Naive B cell (primary cell): ENCODE results near the gene SLC38A11. TPM values are rescaled to one million over a fixed set of nuclear protein-coding genes. Genes with fewer than 3 reads are reported as not detected.

Experiments used
- ATAC-seq, 2 donors: fragments of 150-1000 bp; cut with Tn5 transposase; 2 replicates each; pipeline ENCODE4 v1.10.0; 2021; ENCODE audit warnings: low read depth in 2 of 2, mild to moderate bottlenecking in 2 of 2, moderate library complexity in 2 of 2
- DNase-seq: peaks from one replicate; pipeline ENCODE4 v3.0.0; 2022
- H3K27ac Mint-ChIP-seq, 6 donors: one replicate each; pipeline ENCODE4 v1.8.0; 2020 to 2022; ENCODE audit warnings: mild to moderate bottlenecking in 6 of 6, mixed read lengths in 6 of 6, moderate library complexity in 5 of 6, inconsistent platforms in 2 of 6
- H3K27me3 Mint-ChIP-seq, 3 donors: one replicate each; pipeline ENCODE4 v1.8.0; 2021 to 2022; ENCODE audit warnings: mixed read lengths in 3 of 3, mild to moderate bottlenecking in 1 of 3
- H3K36me3 Mint-ChIP-seq, 2 donors: one replicate each; pipeline ENCODE4 v1.8.0; 2020 to 2022; ENCODE audit warnings: mixed read lengths in 2 of 2, inconsistent platforms in 1 of 2, mild to moderate bottlenecking in 1 of 2
- H3K4me1 Mint-ChIP-seq, 3 donors: one replicate each; pipeline ENCODE4 v1.8.0; 2020 to 2022; ENCODE audit warnings: mixed read lengths in 3 of 3, inconsistent platforms in 1 of 3, mild to moderate bottlenecking in 1 of 3, moderate library complexity in 1 of 3
- H3K4me3 Mint-ChIP-seq, 8 donors: one replicate each; pipeline ENCODE4 v1.8.0; 2020 to 2022; ENCODE audit warnings: mild to moderate bottlenecking in 8 of 8, mixed read lengths in 8 of 8, moderate library complexity in 8 of 8, inconsistent platforms in 2 of 8
- H3K9me3 Mint-ChIP-seq, 7 donors: one replicate each; pipeline ENCODE4 v1.8.0; 2020 to 2022; ENCODE audit warnings: mixed read lengths in 7 of 7, mild to moderate bottlenecking in 5 of 7, inconsistent platforms in 2 of 7, moderate library complexity in 1 of 7
- polyA plus RNA-seq, 6 donors: library from polyadenylated mRNA; unstranded; fragments of 300-500 nt; fragmentation: Illumina TruSeq; gene quantifications; one replicate each; pipeline ENCODE4 v1.2.3, GENCODE V29; 2021; ENCODE audit warnings: low read depth in 6 of 6

The SLC38A11 gene
- polyA plus RNA-seq, 6 donors from 2014 or later = 1.1 to 16.3 (median 9.5) TPM

DNA sequence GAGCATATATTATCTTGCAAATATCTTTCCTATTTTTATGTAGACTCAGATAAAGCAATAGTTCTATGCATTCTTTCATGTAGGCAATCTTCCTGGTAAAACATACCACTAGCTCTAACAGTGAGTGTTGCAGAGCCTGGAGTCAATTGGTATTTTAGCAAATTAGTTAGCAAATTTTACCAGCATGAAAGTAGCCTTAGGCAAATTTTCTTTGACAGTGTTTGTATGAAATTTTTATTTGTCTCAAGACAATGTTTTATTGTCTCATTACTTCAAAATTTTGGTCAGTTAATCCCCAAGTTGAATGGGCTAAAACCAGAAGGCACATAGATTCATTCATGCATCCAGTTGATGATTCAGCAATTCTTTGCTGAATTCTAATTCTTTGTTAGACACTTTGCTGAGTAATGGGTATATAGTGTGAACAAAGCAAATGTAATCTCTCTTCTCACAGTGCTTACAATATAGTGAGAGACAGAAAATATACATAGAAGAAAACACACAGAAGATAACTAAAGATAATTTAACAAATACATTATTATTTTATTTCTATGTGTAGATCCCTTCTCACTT, 27.1 kb downstream of the SLC38A11 start:
- no peaks in the 10 kb centered on the region for H3K27me3 Mint-ChIP-seq
- no peak for ATAC-seq
- H3K4me3 Mint-ChIP-seq = no peak overlapping the region
- no peak overlapping the region for H3K27ac Mint-ChIP-seq
- DNase-seq = no peak
- peaks cover 16 to 48% of the 10 kb centered on the region in 2 donors for H3K36me3 Mint-ChIP-seq
- H3K4me1 Mint-ChIP-seq = peaks cover 24 to 39% (median 31%) of the 10 kb centered on the region in 3 donors
- peaks cover 0 to 23% (median 11%) of the 10 kb centered on the region in 7 donors for H3K9me3 Mint-ChIP-seq

GRCh38 chr2:164922134-164922533, 33.2 kb downstream of the SLC38A11 start:
- H3K4me3 Mint-ChIP-seq = no peak overlapping the region
- no peak for DNase-seq
- H3K27me3 Mint-ChIP-seq = no peaks in the 10 kb centered on the region
- peaks cover 4 to 33% of the 10 kb centered on the region in 2 donors for H3K36me3 Mint-ChIP-seq
- no peak for ATAC-seq
- peaks cover 0 to 7% (median 0%) of the 10 kb centered on the region in 7 donors for H3K9me3 Mint-ChIP-seq
- H3K4me1 Mint-ChIP-seq = peaks cover 0 to 13% (median 0%) of the 10 kb centered on the region in 3 donors
- H3K27ac Mint-ChIP-seq = peak overlapping the region in 3 of 6 donors; percentile 18 to 80 (median 77)

DNA sequence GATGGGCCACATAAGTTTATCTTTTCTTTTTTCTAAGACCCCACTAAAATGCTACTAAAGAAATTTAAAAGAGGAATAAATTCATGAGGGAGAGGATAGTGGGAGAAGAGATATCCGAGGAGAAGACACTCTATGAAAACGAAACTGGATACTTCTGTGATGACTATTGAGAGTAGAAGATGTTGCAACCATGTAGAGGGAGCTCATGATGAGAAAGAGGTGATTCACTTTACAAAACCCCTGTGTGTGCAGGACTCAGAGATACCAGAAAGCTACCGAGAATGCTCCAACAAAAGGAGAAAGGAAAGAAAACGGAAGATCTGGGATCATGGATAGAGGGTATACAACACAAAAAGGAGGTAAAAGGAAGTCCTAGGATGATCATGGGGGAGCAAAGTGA, 34.9 kb downstream of the SLC38A11 start:
- H3K4me3 Mint-ChIP-seq = no peak overlapping the region
- H3K4me1 Mint-ChIP-seq = peaks cover 0 to 8% (median 0%) of the 10 kb centered on the region in 3 donors
- H3K27me3 Mint-ChIP-seq = no peaks in the 10 kb centered on the region
- H3K36me3 Mint-ChIP-seq = peaks cover 4 to 22% of the 10 kb centered on the region in 2 donors
- H3K9me3 Mint-ChIP-seq = no peaks in the 10 kb centered on the region
- ATAC-seq (no peak), DNase-seq (no peak)
- H3K27ac Mint-ChIP-seq = peak overlapping the region in 3 of 6 donors; percentile 13 to 60 (median 34)

DNA sequence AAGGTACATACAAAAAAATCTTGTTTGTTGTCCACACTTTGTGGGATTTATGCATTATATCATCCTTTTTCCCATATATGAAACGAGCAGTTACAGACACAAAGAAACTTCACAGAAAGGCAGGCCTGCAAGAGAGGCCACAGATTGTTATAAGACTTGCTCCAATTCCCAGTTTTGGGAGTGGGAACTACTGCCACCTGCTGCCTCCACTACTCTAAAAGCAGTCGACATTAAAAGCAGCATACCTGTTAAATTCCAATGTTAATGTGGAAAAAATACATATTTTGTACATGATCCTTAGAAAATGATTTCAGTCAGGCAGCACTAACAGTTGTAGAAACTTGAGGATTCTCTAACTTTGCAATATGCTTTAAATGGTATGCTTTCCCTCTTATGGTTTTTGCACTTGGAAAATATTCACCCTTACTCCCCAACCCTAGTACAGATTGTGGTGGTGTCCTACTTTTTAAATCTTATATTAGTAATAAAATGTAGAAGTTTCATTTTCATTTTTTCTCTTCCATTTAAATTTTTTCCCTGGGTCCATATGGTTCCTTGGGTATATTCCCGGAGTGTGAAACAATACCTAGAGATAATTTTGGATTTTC, 37.9 kb downstream of the SLC38A11 start:
- no peak overlapping the region for H3K27ac Mint-ChIP-seq
- H3K27me3 Mint-ChIP-seq = no peaks in the 10 kb centered on the region
- ATAC-seq (no peak), DNase-seq (no peak)
- H3K9me3 Mint-ChIP-seq = no peaks in the 10 kb centered on the region
- no peak overlapping the region for H3K4me3 Mint-ChIP-seq
- H3K36me3 Mint-ChIP-seq = peaks cover 2 to 16% of the 10 kb centered on the region in 2 donors
- H3K4me1 Mint-ChIP-seq = peaks cover 20 to 24% (median 21%) of the 10 kb centered on the region in 3 donors

- no peaks in the 10 kb centered on the region for H3K27me3 Mint-ChIP-seq
- H3K36me3 Mint-ChIP-seq = peaks cover 0 to 12% of the 10 kb centered on the region in 2 donors
- peak overlapping the region in 1 of 6 donors; percentile 91 for H3K27ac Mint-ChIP-seq
- no peak for DNase-seq
- no peak overlapping the region for H3K4me3 Mint-ChIP-seq
- H3K9me3 Mint-ChIP-seq = no peaks in the 10 kb centered on the region
- ATAC-seq = no peak
- H3K4me1 Mint-ChIP-seq = peaks cover 21 to 23% (median 22%) of the 10 kb centered on the region in 3 donors
Measured at GRCh38 chr2:164915566-164915965, 39.8 kb downstream of the SLC38A11 start.

- H3K27me3 Mint-ChIP-seq = no peaks in the 10 kb centered on the region
- DNase-seq (peak; percentile 35), ATAC-seq (peak; percentile 65 to 69)
- peaks cover 0 to 7% of the 10 kb centered on the region in 2 donors for H3K36me3 Mint-ChIP-seq
- H3K9me3 Mint-ChIP-seq = no peaks in the 10 kb centered on the region
- peak overlapping the region in 3 of 8 donors; percentile 26 to 51 (median 46) for H3K4me3 Mint-ChIP-seq
- peak overlapping the region in 5 of 6 donors; percentile 4 to 88 (median 82) for H3K27ac Mint-ChIP-seq
- H3K4me1 Mint-ChIP-seq = peaks cover 30 to 37% (median 36%) of the 10 kb centered on the region in 3 donors
Measured at GRCh38 chr2:164913640-164914350, 41.5 kb downstream of the SLC38A11 start.

- no peak for ATAC-seq
- Mint-ChIP-seq H3K9me3 (no peaks in the 10 kb centered on the region), H3K4me1 (peaks cover 30 to 37% (median 37%) of the 10 kb centered on the region in 3 donors), H3K27me3 (no peaks in the 10 kb centered on the region), H3K27ac (peak overlapping the region in 3 of 6 donors; percentile 4 to 39 (median 17)), H3K36me3 (peaks cover 0 to 7% of the 10 kb centered on the region in 2 donors), H3K4me3 (no peak overlapping the region)
- no peak for DNase-seq
Measured at GRCh38 chr2:164913011-164913410, 42.3 kb downstream of the SLC38A11 start.

GRCh38 chr2:164911832-164912231, 43.5 kb downstream of the SLC38A11 start:
- no peak overlapping the region for H3K4me3 Mint-ChIP-seq
- H3K36me3 Mint-ChIP-seq = peaks cover 0 to 7% of the 10 kb centered on the region in 2 donors
- peaks cover 35 to 43% (median 37%) of the 10 kb centered on the region in 3 donors for H3K4me1 Mint-ChIP-seq
- no peaks in the 10 kb centered on the region for H3K9me3 Mint-ChIP-seq
- no peaks in the 10 kb centered on the region for H3K27me3 Mint-ChIP-seq
- H3K27ac Mint-ChIP-seq = no peak overlapping the region
- DNase-seq (no peak), ATAC-seq (no peak)

GRCh38 chr2:164910101-164910899, 45.0 kb downstream of the SLC38A11 start:
- DNase-seq (peak; percentile 12), ATAC-seq (peak; percentile 76 to 80)
- peaks cover 35 to 43% (median 37%) of the 10 kb centered on the region in 3 donors for H3K4me1 Mint-ChIP-seq
- H3K9me3 Mint-ChIP-seq = no peaks in the 10 kb centered on the region
- peak overlapping the region in 4 of 6 donors; percentile 16 to 86 (median 38) for H3K27ac Mint-ChIP-seq
- H3K27me3 Mint-ChIP-seq = no peaks in the 10 kb centered on the region
- peaks cover 0 to 7% of the 10 kb centered on the region in 2 donors for H3K36me3 Mint-ChIP-seq
- H3K4me3 Mint-ChIP-seq = peak overlapping the region in 4 of 8 donors; percentile 18 to 47 (median 34)

GRCh38 chr2:164906947-164907346, 48.4 kb downstream of the SLC38A11 start:
- DNase-seq = no peak
- H3K4me3 Mint-ChIP-seq = no peak overlapping the region
- H3K36me3 Mint-ChIP-seq = no peaks in the 10 kb centered on the region
- no peaks in the 10 kb centered on the region for H3K27me3 Mint-ChIP-seq
- H3K27ac Mint-ChIP-seq = peak overlapping the region in 1 of 6 donors; percentile 88
- ATAC-seq = no peak
- H3K4me1 Mint-ChIP-seq = peaks cover 18 to 23% (median 19%) of the 10 kb centered on the region in 3 donors
- no peaks in the 10 kb centered on the region for H3K9me3 Mint-ChIP-seq

- Mint-ChIP-seq H3K9me3 (peaks cover 0 to 6% (median 0%) of the 10 kb centered on the region in 7 donors), H3K4me1 (peaks cover 14 to 19% (median 19%) of the 10 kb centered on the region in 3 donors), H3K36me3 (peaks cover 0 to 8% of the 10 kb centered on the region in 2 donors), H3K27ac (no peak overlapping the region), H3K4me3 (no peak overlapping the region), H3K27me3 (no peaks in the 10 kb centered on the region)
- ATAC-seq (no peak), DNase-seq (no peak)
Measured at GRCh38 chr2:164905307-164905706, 50.0 kb downstream of the SLC38A11 start.

DNA sequence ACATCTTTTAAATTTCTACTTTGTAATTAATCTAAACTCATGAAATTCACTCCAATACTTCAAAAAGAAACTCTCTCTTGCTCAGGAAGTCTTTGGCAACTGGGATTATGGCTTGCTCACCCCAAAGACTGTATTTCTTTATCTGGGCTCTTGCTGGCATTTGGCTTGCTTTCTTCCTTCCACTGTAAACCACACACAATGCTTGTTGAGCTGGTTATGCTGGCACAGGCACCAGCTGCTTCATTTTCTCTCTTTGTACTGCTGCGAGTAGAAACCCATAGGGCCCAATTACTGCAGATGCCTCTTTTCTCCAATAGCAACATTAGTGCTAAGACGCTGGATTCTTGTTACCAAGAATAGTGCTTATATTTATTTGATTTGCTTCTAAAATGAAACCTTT, 51.4 kb downstream of the SLC38A11 start:
- Mint-ChIP-seq H3K36me3 (peaks cover 0 to 14% of the 10 kb centered on the region in 2 donors), H3K27ac (peak overlapping the region in 1 of 6 donors; percentile 9), H3K27me3 (no peaks in the 10 kb centered on the region), H3K4me1 (peaks cover 2 to 9% (median 7%) of the 10 kb centered on the region in 3 donors), H3K4me3 (no peak overlapping the region), H3K9me3 (peaks cover 0 to 12% (median 1%) of the 10 kb centered on the region in 7 donors)
- ATAC-seq (no peak), DNase-seq (no peak)

GRCh38 chr2:164903204-164903603, 52.1 kb downstream of the SLC38A11 start:
- Mint-ChIP-seq H3K4me1 (peaks cover 2 to 9% (median 7%) of the 10 kb centered on the region in 3 donors), H3K27me3 (no peaks in the 10 kb centered on the region), H3K36me3 (peaks cover 0 to 14% of the 10 kb centered on the region in 2 donors), H3K9me3 (peaks cover 0 to 12% (median 1%) of the 10 kb centered on the region in 7 donors), H3K27ac (no peak overlapping the region), H3K4me3 (no peak overlapping the region)
- ATAC-seq (no peak), DNase-seq (no peak)
